GM18909 (cell line): ENCODE data around the gene ANKRD49.
"Not testable (repeated sequence)": the region's sequence is repeated elsewhere in the genome, so short reads cannot be mapped to it uniquely, and the experiment has no call there.

Source experiments
- ATAC-seq: cut with Tn5 transposase; IDR thresholded peaks from one replicate; pipeline ENCODE4 v1.9.1; 2021; ENCODE audit warnings: mild to moderate bottlenecking; ENCODE audit not compliant: unreplicated experiment, poor library complexity

Gene ANKRD49

GRCh38 chr11:94504689-94505293 is 11.0 kb downstream of the ANKRD49 start:
- ATAC-seq, result peak; percentile 63

- not testable (repeated sequence) for ATAC-seq
Observed at GRCh38 chr11:94506513-94506912, 12.7 kb downstream of the ANKRD49 start.

- no peak for ATAC-seq
Observed at GRCh38 chr11:94507485-94507884, 13.7 kb downstream of the ANKRD49 start.

- ATAC-seq, result peak; percentile 89
Observed at GRCh38 chr11:94511932-94512781, 18.4 kb downstream of the ANKRD49 start, which contains the start of gene C11orf97. Gene C11orf97 (plus strand): TSS chr11:94512461. CDS start chr11:94512529, 68 bp downstream.

- peak; percentile 31 for ATAC-seq
Observed at GRCh38 chr11:94513091-94513490, 19.3 kb downstream of the ANKRD49 start.

GRCh38 chr11:94515398-94515797 is 21.6 kb downstream of the ANKRD49 start:
- ATAC-seq, result no peak

GRCh38 chr11:94516725-94517124 is 22.9 kb downstream of the ANKRD49 start:
- no peak for ATAC-seq

GRCh38 chr11:94518300-94518699 is 24.5 kb downstream of the ANKRD49 start:
- no peak for ATAC-seq

GRCh38 chr11:94519478-94520084 is 25.8 kb downstream of the ANKRD49 start:
- ATAC-seq, result peak; percentile 42

- peak; percentile 69 for ATAC-seq
Observed at GRCh38 chr11:94521684-94522083, 27.9 kb downstream of the ANKRD49 start.

- no peak for ATAC-seq
Observed at GRCh38 chr11:94524341-94524740, 30.6 kb downstream of the ANKRD49 start.

GRCh38 chr11:94525546-94526324 is 32.0 kb downstream of the ANKRD49 start:
- no peak for ATAC-seq

GRCh38 chr11:94526645-94527438 is 33.1 kb downstream of the ANKRD49 start:
- no peak for ATAC-seq

- ATAC-seq, result no peak
Observed at GRCh38 chr11:94528551-94528950, 34.8 kb downstream of the ANKRD49 start.

- no peak for ATAC-seq
Observed at GRCh38 chr11:94532211-94532610, 38.4 kb downstream of the ANKRD49 start.

GRCh38 chr11:94533206-94533605 is 39.4 kb downstream of the ANKRD49 start:
- no peak for ATAC-seq

GRCh38 chr11:94533696-94534630 is 40.2 kb downstream of the ANKRD49 start:
- ATAC-seq, result no peak

GRCh38 chr11:94536386-94536785 is 42.6 kb downstream of the ANKRD49 start:
- no peak for ATAC-seq
